GM23248 (cell line): Measurements from ENCODE around the gene ARHGEF10L.

Experiments used
- EZH2 ChIP-seq: fragments of 200-600 bp; sonication (generic); IDR thresholded peaks from 2 replicates; pipeline ENCODE4 v1.6.1; 2018; ENCODE audit warnings: antibody characterized with exemption, mild to moderate bottlenecking; ENCODE audit not compliant: insufficient read depth, poor library complexity, severe bottlenecking
- EZH2phosphoT487 ChIP-seq: fragments of 200-600 bp; sonication (generic); IDR thresholded peaks from 2 replicates; pipeline ENCODE4 v1.6.1; 2018; ENCODE audit warnings: antibody characterized with exemption, moderate library complexity, mild to moderate bottlenecking, low read depth; ENCODE audit not compliant: insufficient read depth

GRCh38 chr1:17607644-17608581 is 68.4 kb downstream of the ARHGEF10L start:
- TF ChIP-seq EZH2 (no peak), EZH2phosphoT487 (no peak)
